Fibroblast of the aortic adventitia (primary cell): ENCODE data around the gene HIGD2A. TPM values are rescaled to one million over a fixed set of nuclear protein-coding genes. Genes with fewer than 3 reads are reported as not detected.
A peak's percentile ranks its signal among the peaks of the same experiment; 100 is the strongest.

Experiments used
- DNase-seq: peaks from one replicate; pipeline ENCODE4 v3.0.0-alpha.2; 2010; ENCODE audit warnings: low read depth
- H3K4me3 ChIP-seq: 2 replicates; pipeline ENCODE4 v1.5.1; 2011; ENCODE audit warnings: low read depth, mild to moderate bottlenecking, control low read depth, low read length, moderate library complexity
- total RNA-seq: library from RNA; depleted of rRNA; stranded (reverse); fragments of >200 nt; gene quantifications from 2 replicates; pipeline ENCODE4 v1.2.3, GENCODE V29; 2012; ENCODE audit warnings: low replicate concordance
- TF ChIP-seq, protein P1 (sequence below): IDR thresholded peaks from 2 replicates; pipeline ENCODE4 v1.5.1; 2011; ENCODE audit warnings: mild to moderate bottlenecking, low read length, control low read depth, inconsistent platforms; ENCODE audit not compliant: insufficient read depth

HIGD2A gene
- total RNA-seq, 1 donor, result 51.9 TPM

DNA sequence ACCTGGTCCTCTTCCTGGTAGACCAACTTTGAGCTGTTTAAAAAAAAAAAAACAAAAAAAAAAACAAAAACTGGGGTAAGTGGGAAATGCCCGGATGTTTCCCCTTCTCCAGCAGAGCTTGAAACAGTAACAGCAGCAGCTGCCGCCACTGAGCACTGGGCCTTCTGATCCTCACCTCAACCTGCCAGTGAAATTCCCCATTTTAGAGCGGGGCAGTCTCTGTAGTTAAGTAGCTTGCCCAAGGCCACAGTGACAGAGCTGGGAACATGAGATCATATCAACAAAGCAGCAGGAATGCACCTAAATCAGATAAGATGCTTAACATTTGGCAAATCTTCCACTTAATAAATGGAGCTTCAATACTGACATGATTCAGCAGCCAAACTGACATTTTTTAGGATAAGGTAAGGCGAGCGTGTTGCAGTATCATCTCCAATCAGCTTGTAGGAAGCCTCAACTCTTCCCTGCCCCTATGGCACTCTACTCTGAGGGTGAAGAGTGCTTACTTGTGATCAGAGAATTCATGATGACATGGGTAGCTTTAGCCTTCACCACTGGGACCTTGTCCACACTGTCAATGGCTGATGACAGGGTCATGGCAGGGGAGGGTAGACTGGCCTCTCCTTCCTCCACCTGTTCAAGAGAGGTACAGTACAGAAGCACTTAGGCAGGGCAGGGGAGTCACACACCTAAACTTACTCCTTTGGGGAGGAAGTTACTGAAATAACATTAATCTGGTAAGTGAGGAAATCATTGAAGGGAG lies 36.3 kb upstream of the HIGD2A start:
- DNase-seq, result no peak
- TF ChIP-seq, protein P1, sequence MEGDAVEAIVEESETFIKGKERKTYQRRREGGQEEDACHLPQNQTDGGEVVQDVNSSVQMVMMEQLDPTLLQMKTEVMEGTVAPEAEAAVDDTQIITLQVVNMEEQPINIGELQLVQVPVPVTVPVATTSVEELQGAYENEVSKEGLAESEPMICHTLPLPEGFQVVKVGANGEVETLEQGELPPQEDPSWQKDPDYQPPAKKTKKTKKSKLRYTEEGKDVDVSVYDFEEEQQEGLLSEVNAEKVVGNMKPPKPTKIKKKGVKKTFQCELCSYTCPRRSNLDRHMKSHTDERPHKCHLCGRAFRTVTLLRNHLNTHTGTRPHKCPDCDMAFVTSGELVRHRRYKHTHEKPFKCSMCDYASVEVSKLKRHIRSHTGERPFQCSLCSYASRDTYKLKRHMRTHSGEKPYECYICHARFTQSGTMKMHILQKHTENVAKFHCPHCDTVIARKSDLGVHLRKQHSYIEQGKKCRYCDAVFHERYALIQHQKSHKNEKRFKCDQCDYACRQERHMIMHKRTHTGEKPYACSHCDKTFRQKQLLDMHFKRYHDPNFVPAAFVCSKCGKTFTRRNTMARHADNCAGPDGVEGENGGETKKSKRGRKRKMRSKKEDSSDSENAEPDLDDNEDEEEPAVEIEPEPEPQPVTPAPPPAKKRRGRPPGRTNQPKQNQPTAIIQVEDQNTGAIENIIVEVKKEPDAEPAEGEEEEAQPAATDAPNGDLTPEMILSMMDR, result no peak

DNA sequence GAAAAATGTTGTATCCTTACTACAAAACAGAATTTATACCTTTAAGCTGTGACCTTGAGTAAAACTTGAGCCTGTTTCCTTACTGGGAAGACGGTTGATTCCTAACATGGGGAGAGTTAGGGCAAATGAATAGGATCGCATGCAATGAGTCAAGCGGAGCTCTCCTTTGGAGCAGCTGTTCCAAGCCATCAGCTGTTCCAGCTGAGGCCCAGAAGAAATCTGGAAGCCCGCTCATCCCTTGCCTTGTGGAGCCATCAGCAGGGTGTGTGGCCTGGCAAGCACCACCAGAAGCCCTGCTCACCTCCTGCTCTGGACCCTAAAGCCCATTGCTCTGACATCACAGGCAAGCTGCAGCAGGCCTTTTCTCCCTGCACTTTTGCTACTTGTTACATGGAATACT lies 35.0 kb upstream of the HIGD2A start:
- TF ChIP-seq, protein P1, result no peak
- H3K4me3 ChIP-seq, result no peak overlapping the region
- DNase-seq, result no peak

More for the DNA sequence above, 36.3 kb upstream of the HIGD2A start:
- H3K4me3 ChIP-seq, result no peak overlapping the region

DNA sequence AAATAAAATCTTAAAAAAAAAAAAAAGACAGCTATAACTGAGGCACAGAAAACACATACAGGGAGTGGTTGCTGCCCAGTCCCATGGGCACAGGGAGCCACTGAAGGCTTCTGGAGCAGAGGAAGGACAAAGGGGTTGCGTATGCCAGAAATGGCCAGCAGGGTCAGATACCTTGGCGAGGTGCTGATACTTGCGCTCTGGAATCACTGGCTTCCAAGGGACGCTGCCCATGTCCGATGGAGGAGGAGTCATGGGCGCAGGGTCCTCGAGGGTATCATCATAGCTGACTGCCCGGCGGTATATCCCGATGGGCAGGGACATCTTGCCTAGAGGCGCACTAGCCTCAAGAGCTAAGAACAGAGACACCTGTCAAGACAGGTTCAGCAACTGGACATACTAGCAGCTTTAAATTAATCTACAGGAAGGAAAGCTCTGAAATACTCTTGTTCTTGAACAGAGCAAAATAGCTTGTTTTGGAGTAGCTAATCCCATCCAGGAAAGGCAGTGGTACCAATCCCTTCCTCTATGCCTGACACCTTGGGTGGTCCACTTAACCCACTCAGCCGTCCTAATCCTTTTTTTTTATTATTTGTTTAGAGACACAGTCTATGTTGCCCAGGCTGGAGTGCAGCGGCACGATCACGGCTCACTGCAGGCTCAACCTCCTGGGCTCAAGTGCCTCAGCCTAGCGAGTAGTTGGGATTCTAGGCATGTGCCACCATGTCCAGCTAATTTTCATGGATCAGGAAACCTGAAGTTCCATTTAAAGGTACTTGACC lies 33.0 kb upstream of the HIGD2A start:
- DNase-seq, result no peak
- no peak overlapping the region for H3K4me3 ChIP-seq
- TF ChIP-seq, protein P1, result no peak

DNA sequence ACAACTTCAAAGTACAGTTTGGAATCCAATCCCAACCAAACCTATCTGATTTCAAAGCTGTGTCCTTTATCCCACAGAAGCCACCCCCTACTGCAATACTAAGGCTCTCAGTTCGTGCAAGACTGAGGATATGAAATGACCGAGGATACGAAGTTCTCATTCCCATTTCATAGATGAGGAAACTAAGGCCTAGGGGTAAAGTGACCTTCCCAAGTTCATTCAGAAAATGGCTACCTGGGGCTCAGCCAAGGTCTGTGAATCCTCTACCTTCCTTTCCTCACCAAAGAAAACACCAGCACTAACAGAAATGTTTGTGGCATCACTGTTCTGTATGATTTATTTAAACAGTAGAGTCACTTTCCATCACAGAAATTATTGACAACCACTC lies 32.4 kb upstream of the HIGD2A start:
- H3K4me3 ChIP-seq, result no peak overlapping the region
- DNase-seq, result no peak
- TF ChIP-seq, protein P1, result no peak

DNA sequence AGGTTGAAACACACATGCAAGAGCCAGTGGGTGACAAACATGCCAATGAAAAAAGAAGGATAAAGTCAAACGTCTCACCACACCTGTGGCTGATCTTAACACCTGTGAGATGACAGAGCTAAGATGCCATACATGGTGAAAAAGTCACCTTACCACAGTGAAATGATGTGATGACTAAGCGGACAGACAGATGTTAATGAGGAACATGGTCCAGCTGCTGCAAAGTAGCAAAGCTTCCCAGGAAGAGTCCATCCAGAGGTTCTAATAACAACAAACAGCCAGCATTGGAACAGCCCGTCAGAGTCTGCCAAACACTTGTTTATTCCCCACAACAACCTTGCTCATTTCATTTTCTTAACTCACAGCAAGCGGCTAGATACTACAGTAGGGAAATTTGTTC lies 28.9 kb upstream of the HIGD2A start:
- TF ChIP-seq, protein P1, result no peak
- H3K4me3 ChIP-seq, result no peak overlapping the region
- no peak for DNase-seq

DNA sequence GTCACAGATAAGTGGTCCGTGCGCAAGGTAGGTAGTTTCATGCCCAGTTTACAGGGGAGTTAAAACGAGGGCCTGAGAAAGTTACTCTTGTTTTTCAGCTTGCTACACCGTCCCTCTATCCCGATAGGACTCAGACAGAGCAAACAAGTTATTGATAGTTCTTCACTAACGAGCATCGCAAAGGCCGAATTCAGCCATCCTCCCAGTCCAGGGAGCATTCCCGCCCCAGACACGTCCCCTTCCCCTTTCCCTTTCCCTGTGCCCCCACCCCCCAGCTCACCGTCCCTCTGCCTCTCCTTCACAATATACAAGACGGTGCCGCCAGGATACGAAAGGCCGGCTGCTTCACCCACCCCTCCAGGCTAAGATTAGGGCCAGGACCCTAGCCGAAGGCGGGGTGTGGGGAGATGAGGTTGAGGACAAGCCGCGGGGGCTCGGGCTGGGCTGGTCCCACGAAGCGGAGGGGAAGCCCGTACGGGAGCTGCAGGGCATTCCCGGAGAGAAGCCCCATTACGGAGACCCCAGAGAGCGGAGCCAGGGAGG lies 27.6 kb upstream of the HIGD2A start:
- DNase-seq, result peak; percentile 22
- H3K4me3 ChIP-seq, result peak overlapping the region; percentile 96
- TF ChIP-seq, protein P1, result no peak
